ENCODE data around the gene CABP5.
"Not testable (repeated sequence)": the region's sequence is repeated elsewhere in the genome, so short reads cannot be mapped to it uniquely, and the experiment has no call there.

- TF ChIP-seq, protein P1, sequence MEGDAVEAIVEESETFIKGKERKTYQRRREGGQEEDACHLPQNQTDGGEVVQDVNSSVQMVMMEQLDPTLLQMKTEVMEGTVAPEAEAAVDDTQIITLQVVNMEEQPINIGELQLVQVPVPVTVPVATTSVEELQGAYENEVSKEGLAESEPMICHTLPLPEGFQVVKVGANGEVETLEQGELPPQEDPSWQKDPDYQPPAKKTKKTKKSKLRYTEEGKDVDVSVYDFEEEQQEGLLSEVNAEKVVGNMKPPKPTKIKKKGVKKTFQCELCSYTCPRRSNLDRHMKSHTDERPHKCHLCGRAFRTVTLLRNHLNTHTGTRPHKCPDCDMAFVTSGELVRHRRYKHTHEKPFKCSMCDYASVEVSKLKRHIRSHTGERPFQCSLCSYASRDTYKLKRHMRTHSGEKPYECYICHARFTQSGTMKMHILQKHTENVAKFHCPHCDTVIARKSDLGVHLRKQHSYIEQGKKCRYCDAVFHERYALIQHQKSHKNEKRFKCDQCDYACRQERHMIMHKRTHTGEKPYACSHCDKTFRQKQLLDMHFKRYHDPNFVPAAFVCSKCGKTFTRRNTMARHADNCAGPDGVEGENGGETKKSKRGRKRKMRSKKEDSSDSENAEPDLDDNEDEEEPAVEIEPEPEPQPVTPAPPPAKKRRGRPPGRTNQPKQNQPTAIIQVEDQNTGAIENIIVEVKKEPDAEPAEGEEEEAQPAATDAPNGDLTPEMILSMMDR (conservative IDR thresholded peaks at IDR 0.05; ENCODE audit: low read depth, low read length), result not testable (repeated sequence)
- TF ChIP-seq EZH2 (IDR thresholded peaks at IDR 0.05; ENCODE audit: low read length, unreplicated experiment); EZH2phosphoT487 (IDR thresholded peaks at IDR 0.05; ENCODE audit: borderline replicate concordance, low read length): not testable (repeated sequence)
Measured at GRCh38 chr19:48091111-48091718, 47.3 kb upstream of the CABP5 start.
